IPS-NIHi7 (cell line): ENCODE measurements around the gene EYS.
A peak's percentile ranks its signal among the peaks of the same experiment; 100 is the strongest.

Experiments
- DNase-seq: peaks from one replicate; pipeline ENCODE4 v3.0.0; 2012; ENCODE audit warnings: mixed read lengths; ENCODE audit errors: extremely low spot score

Gene EYS

GRCh38 chr6:64724091-64724490, 982.9 kb downstream of the EYS start:
- no peak for DNase-seq

- DNase-seq, result no peak
These were observed 983.5 kb downstream of the EYS start for GRCh38 chr6:64723327-64724058.

GRCh38 chr6:64721865-64722264, 985.2 kb downstream of the EYS start:
- no peak for DNase-seq

- DNase-seq, result no peak
These were observed 989.7 kb downstream of the EYS start for GRCh38 chr6:64717281-64717680.

- no peak for DNase-seq
These were observed 991.4 kb downstream of the EYS start for GRCh38 chr6:64715624-64716023.

GRCh38 chr6:64714073-64714472, 993.0 kb downstream of the EYS start:
- DNase-seq, result no peak

- DNase-seq, result no peak
These were observed 993.9 kb downstream of the EYS start for GRCh38 chr6:64713175-64713574.

- no peak for DNase-seq
These were observed 994.4 kb downstream of the EYS start for GRCh38 chr6:64712606-64713005.

GRCh38 chr6:64703922-64704321, 1003.1 kb downstream of the EYS start:
- DNase-seq, result no peak

GRCh38 chr6:64696053-64696452, 1011.0 kb downstream of the EYS start:
- no peak for DNase-seq

- DNase-seq, result no peak
These were observed 1012.7 kb downstream of the EYS start for GRCh38 chr6:64694356-64694755.

- no peak for DNase-seq
These were observed 1016.0 kb downstream of the EYS start for GRCh38 chr6:64691064-64691463.

- DNase-seq, result no peak
These were observed 1021.6 kb downstream of the EYS start for GRCh38 chr6:64685401-64685800.

- peak; percentile 30 for DNase-seq
These were observed 1023.3 kb downstream of the EYS start for GRCh38 chr6:64683682-64684081.

GRCh38 chr6:64681416-64682160, 1025.4 kb downstream of the EYS start:
- DNase-seq, result no peak

- DNase-seq, result no peak
These were observed 1026.6 kb downstream of the EYS start for GRCh38 chr6:64680446-64680845.

GRCh38 chr6:64679416-64679815, 1027.6 kb downstream of the EYS start:
- no peak for DNase-seq

GRCh38 chr6:64672651-64673050, 1034.4 kb downstream of the EYS start:
- no peak for DNase-seq

GRCh38 chr6:64672131-64672530, 1034.9 kb downstream of the EYS start:
- DNase-seq, result no peak

- DNase-seq, result no peak
These were observed 1041.9 kb downstream of the EYS start for GRCh38 chr6:64665137-64665536.

GRCh38 chr6:64664480-64664879, 1042.5 kb downstream of the EYS start:
- DNase-seq, result no peak

- DNase-seq, result no peak
These were observed 1063.0 kb downstream of the EYS start for GRCh38 chr6:64644024-64644423.

GRCh38 chr6:64630901-64631300, 1076.1 kb downstream of the EYS start:
- no peak for DNase-seq
